ENCODE results near the gene CEP78.

Gene CEP78

GRCh38 chr9:78306222-78307076 is 70.6 kb downstream of the CEP78 start:
- in situ Hi-C loops (cut with MboI; ENCODE audit: low sequenced_read_pairs): no loop called here

GRCh38 chr9:78307360-78307759 is 71.5 kb downstream of the CEP78 start:
- in situ Hi-C loops (cut with MboI; ENCODE audit: low sequenced_read_pairs): no loop called here

- in situ Hi-C loops (cut with MboI; ENCODE audit: low sequenced_read_pairs): no loop called here
These were observed 73.2 kb downstream of the CEP78 start for GRCh38 chr9:78309066-78309465.

- in situ Hi-C loops (cut with MboI; ENCODE audit: low sequenced_read_pairs): no loop called here
These were observed 75.2 kb downstream of the CEP78 start for GRCh38 chr9:78311075-78311474.

- in situ Hi-C loops (cut with MboI; ENCODE audit: low sequenced_read_pairs): no loop called here
These were observed 76.1 kb downstream of the CEP78 start for GRCh38 chr9:78311886-78312524.

GRCh38 chr9:78314550-78314949 is 78.7 kb downstream of the CEP78 start:
- in situ Hi-C loops (cut with MboI; ENCODE audit: low sequenced_read_pairs): no loop called here

GRCh38 chr9:78314953-78315870 is 79.3 kb downstream of the CEP78 start:
- in situ Hi-C loops (cut with MboI; ENCODE audit: low sequenced_read_pairs): no loop called here

- in situ Hi-C loops (cut with MboI; ENCODE audit: low sequenced_read_pairs): no loop called here
These were observed 80.5 kb downstream of the CEP78 start for GRCh38 chr9:78316166-78316892.

- in situ Hi-C loops (cut with MboI; ENCODE audit: low sequenced_read_pairs): no loop called here
These were observed 83.5 kb downstream of the CEP78 start for GRCh38 chr9:78319197-78320029.

GRCh38 chr9:78320030-78320693 is 84.3 kb downstream of the CEP78 start:
- in situ Hi-C loops (cut with MboI; ENCODE audit: low sequenced_read_pairs): no loop called here

GRCh38 chr9:78320875-78321496 is 85.1 kb downstream of the CEP78 start:
- in situ Hi-C loops (cut with MboI; ENCODE audit: low sequenced_read_pairs): no loop called here

- in situ Hi-C loops (cut with MboI; ENCODE audit: low sequenced_read_pairs): no loop called here
These were observed 85.6 kb downstream of the CEP78 start for GRCh38 chr9:78321505-78321904.

- in situ Hi-C loops (cut with MboI; ENCODE audit: low sequenced_read_pairs): no loop called here
These were observed 88.3 kb downstream of the CEP78 start for GRCh38 chr9:78324068-78324650.

GRCh38 chr9:78324682-78325081 is 88.8 kb downstream of the CEP78 start:
- in situ Hi-C loops (cut with MboI; ENCODE audit: low sequenced_read_pairs): no loop called here

GRCh38 chr9:78325343-78325742 is 89.5 kb downstream of the CEP78 start:
- in situ Hi-C loops (cut with MboI; ENCODE audit: low sequenced_read_pairs): no loop called here

- in situ Hi-C loops (cut with MboI; ENCODE audit: low sequenced_read_pairs): no loop called here
These were observed 90.0 kb downstream of the CEP78 start for GRCh38 chr9:78325846-78326360.

- in situ Hi-C loops (cut with MboI; ENCODE audit: low sequenced_read_pairs): no loop called here
These were observed 90.7 kb downstream of the CEP78 start for GRCh38 chr9:78326564-78326963.
